Medulla oblongata (tissue), 1 donor: ENCODE data around the gene ASXL2.
"Not testable (repeated sequence)": the region's sequence is repeated elsewhere in the genome, so short reads cannot be mapped to it uniquely, and the experiment has no call there.

ENCODE experiments used
- DNase-seq: peaks from one replicate; pipeline ENCODE4 v3.0.0-alpha.2; 2015; ENCODE audit errors: extremely low spot score

Gene ASXL2

GRCh38 chr2:25891672-25892071 is 13.4 kb upstream of the ASXL2 start:
- no peak for DNase-seq

GRCh38 chr2:25887624-25888242 is 9.4 kb upstream of the ASXL2 start:
- no peak for DNase-seq

GRCh38 chr2:25885933-25886332 is 7.6 kb upstream of the ASXL2 start:
- no peak for DNase-seq

- DNase-seq = no peak
Observed at GRCh38 chr2:25881764-25882163, 3.5 kb upstream of the ASXL2 start.

GRCh38 chr2:25879133-25879730 is 945 bp upstream of the ASXL2 start:
- DNase-seq = peak; percentile 7

GRCh38 chr2:25877431-25878360 is 591 bp downstream of the ASXL2 start:
- peak; percentile 78 for DNase-seq

GRCh38 chr2:25872134-25872533 is 6.2 kb downstream of the ASXL2 start:
- no peak for DNase-seq

GRCh38 chr2:25867396-25868003 is 10.8 kb downstream of the ASXL2 start:
- no peak for DNase-seq

- no peak for DNase-seq
Observed at GRCh38 chr2:25856377-25856776, 21.9 kb downstream of the ASXL2 start.

- no peak for DNase-seq
Observed at GRCh38 chr2:25855065-25855464, 23.2 kb downstream of the ASXL2 start.

GRCh38 chr2:25854613-25855012 is 23.7 kb downstream of the ASXL2 start:
- DNase-seq = no peak

GRCh38 chr2:25853038-25853638 is 25.1 kb downstream of the ASXL2 start:
- DNase-seq = no peak

- peak; percentile 76 for DNase-seq
Observed at GRCh38 chr2:25851740-25852503, 26.4 kb downstream of the ASXL2 start.

- not testable (repeated sequence) for DNase-seq
Observed at GRCh38 chr2:25850400-25850799, 27.9 kb downstream of the ASXL2 start.

- not testable (repeated sequence) for DNase-seq
Observed at GRCh38 chr2:25849350-25849749, 28.9 kb downstream of the ASXL2 start.

- no peak for DNase-seq
Observed at GRCh38 chr2:25845843-25846505, 32.3 kb downstream of the ASXL2 start.

GRCh38 chr2:25844089-25844488 is 34.2 kb downstream of the ASXL2 start:
- DNase-seq = no peak

GRCh38 chr2:25842155-25842554 is 36.1 kb downstream of the ASXL2 start:
- DNase-seq = no peak

- DNase-seq = no peak
Observed at GRCh38 chr2:25838152-25838756, 40.0 kb downstream of the ASXL2 start.

GRCh38 chr2:25835906-25836305 is 42.4 kb downstream of the ASXL2 start:
- no peak for DNase-seq
